Naive thymus-derived CD4-positive, alpha-beta T cell (primary cell): ENCODE results near the gene BCL2L1. TPM values are rescaled to one million over a fixed set of nuclear protein-coding genes. Genes with fewer than 3 reads are reported as not detected.

Experiments used
- ATAC-seq: fragments of 150-1000 bp; cut with Tn5 transposase; 2 replicates; pipeline ENCODE4 v1.10.0; 2021; ENCODE audit warnings: mild to moderate bottlenecking, moderate library complexity
- CTCF ChIA-PET: fragments of 350-600 bp; sonication (Branson Sonifier 250); formaldehyde crosslinking; loops from one replicate; lab custom pipeline; 2021; ENCODE audit warnings: antibody characterized with exemption; lab: Charles Lee
- POLR2A ChIA-PET: fragments of 350-600 bp; sonication (Branson Sonifier 250); formaldehyde crosslinking; loops from one replicate; lab custom pipeline; 2021; ENCODE audit warnings: antibody characterized with exemption, inconsistent platforms; lab: Charles Lee
- DNase-seq, 9 donors: peaks; one replicate each; pipeline versions ENCODE4 v3.0.0 to v3.0.0-alpha.2; 2020 to 2022; ENCODE audit warnings: mixed read lengths in 1 of 9
- H3K27ac ChIP-seq: one replicate; pipeline ENCODE4 v1.7.0; 2013; ENCODE audit warnings: mild to moderate bottlenecking, low read depth, low read length, moderate library complexity
- H3K27me3 ChIP-seq, 2 donors: one replicate each; pipeline ENCODE4 v1.7.0; 2013; ENCODE audit warnings: low read length in 2 of 2, mild to moderate bottlenecking in 2 of 2, moderate library complexity in 2 of 2; ENCODE audit not compliant: control insufficient read depth in 2 of 2, insufficient read depth in 2 of 2
- H3K36me3 ChIP-seq, 3 experiments: 1 replicate in 2 of 3; 2 replicates in 1 of 3; pipeline ENCODE4 v1.7.0; 2013; ENCODE audit warnings: low read length in 3 of 3, mild to moderate bottlenecking in 3 of 3, moderate library complexity in 1 of 3; ENCODE audit not compliant: insufficient read depth in 3 of 3, control insufficient read depth in 2 of 3
- H3K4me1 ChIP-seq, 2 donors: one replicate each; pipeline ENCODE4 v1.7.0; 2013; ENCODE audit warnings: low read length in 2 of 2, mild to moderate bottlenecking in 2 of 2, moderate library complexity in 1 of 2; ENCODE audit not compliant: control insufficient read depth in 2 of 2, insufficient read depth in 2 of 2
- H3K4me3 ChIP-seq: 2 replicates; pipeline ENCODE4 v1.7.0; 2013; ENCODE audit warnings: mild to moderate bottlenecking, low read length
- H3K9me3 ChIP-seq, 3 experiments: 1 replicate in 2 of 3; 2 replicates in 1 of 3; pipeline ENCODE4 v1.7.0; 2013; ENCODE audit warnings: low read length in 3 of 3; ENCODE audit not compliant: control insufficient read depth in 2 of 3
- H3K27ac Mint-ChIP-seq, 9 donors: one replicate each; pipeline ENCODE4 v1.8.0; 2020 to 2022; ENCODE audit warnings: mixed read lengths in 9 of 9, mild to moderate bottlenecking in 8 of 9, moderate library complexity in 5 of 9, inconsistent platforms in 2 of 9
- H3K27me3 Mint-ChIP-seq, 5 donors: one replicate each; pipeline ENCODE4 v1.8.0; 2021 to 2022; ENCODE audit warnings: mixed read lengths in 5 of 5, mild to moderate bottlenecking in 1 of 5
- H3K36me3 Mint-ChIP-seq, 5 donors: one replicate each; pipeline ENCODE4 v1.8.0; 2020 to 2022; ENCODE audit warnings: mixed read lengths in 5 of 5, mild to moderate bottlenecking in 3 of 5, inconsistent platforms in 1 of 5
- H3K4me1 Mint-ChIP-seq, 7 donors: one replicate each; pipeline ENCODE4 v1.8.0; 2020 to 2022; ENCODE audit warnings: mixed read lengths in 7 of 7, mild to moderate bottlenecking in 3 of 7, inconsistent platforms in 1 of 7
- H3K4me3 Mint-ChIP-seq, 10 donors: one replicate each; pipeline ENCODE4 v1.8.0; 2020 to 2022; ENCODE audit warnings: mild to moderate bottlenecking in 10 of 10, mixed read lengths in 10 of 10, moderate library complexity in 6 of 10, inconsistent platforms in 2 of 10
- H3K9me3 Mint-ChIP-seq, 11 donors: one replicate each; pipeline ENCODE4 v1.8.0; 2020 to 2022; ENCODE audit warnings: mixed read lengths in 11 of 11, mild to moderate bottlenecking in 4 of 11, inconsistent platforms in 1 of 11, moderate library complexity in 1 of 11
- intact Hi-C, 2 donors: fragments of 100-400 bp; cut with micrococcal nuclease; formaldehyde crosslinking; loops; one replicate each; pipeline ENCODE4 v1.15.1; 2023
- polyA plus RNA-seq, 2 donors: library from polyadenylated mRNA; unstranded; fragments of 300-500 nt; fragmentation: Illumina TruSeq; gene quantifications; one replicate each; pipeline ENCODE4 v1.2.3, GENCODE V29; 2021
- total RNA-seq, 6 experiments: library from RNA in 5 of 6; stranded (reverse) in 5 of 6; gene quantifications; 1 replicate in 5 of 6; 2 replicates in 1 of 6; pipeline ENCODE4 v1.2.3 and lab custom pipeline; 2021 to 2026

The BCL2L1 gene
- total RNA-seq (100 to 1,000 TPM in 1 of 5 experiments, 10 to 100 TPM in 4; 15.0 to 111 (median 19.4) TPM), polyA plus RNA-seq (10 to 100 TPM; 11.5 to 12.7 TPM), total RNA-seq (lab: John Stamatoyannopoulos, UW) (16.4 reads per million, percentile 46 among the genes with 10 or more reads in this experiment)

- no peaks in the 10 kb centered on the region for H3K27me3 ChIP-seq
- intact Hi-C loops, result loop anchor here (1.0 to 5.0 kb wide), 14 partner anchors 17 to 635 kb away; partner anchors contain the start of genes HM13 (in 2 of the 2), ID1 (in 2 of the 2), TPX2 (in 2 of the 2) and ASXL1 (in 1 of the 2)
- H3K4me1 ChIP-seq, result peaks cover 23 to 39% of the 10 kb centered on the region in 2 donors
Measured at GRCh38 chr20:31722257-31723068, at the start of gene BCL2L1. BCL2L1 (minus strand) TSS chr20:31722868; CDS start chr20:31722218, 650 bp downstream.

GRCh38 chr20:31770243-31770642 is 47.6 kb upstream of the BCL2L1 start:
- Histone ChIP-seq H3K4me3 (no peak overlapping the region), H3K36me3 (no peaks in the 10 kb centered on the region), H3K27ac (no peak overlapping the region), H3K27me3 (no peaks in the 10 kb centered on the region), H3K9me3 (no peaks in the 10 kb centered on the region), H3K4me1 (peaks cover 0 to 7% of the 10 kb centered on the region in 2 donors)
- H3K27me3 Mint-ChIP-seq, result no peaks in the 10 kb centered on the region
- peaks cover 0 to 14% (median 0%) of the 10 kb centered on the region in 7 donors for H3K4me1 Mint-ChIP-seq
- ChIA-PET POLR2A (no interaction called here), CTCF (no interaction called here)
- H3K36me3 Mint-ChIP-seq, result peaks cover 0 to 32% (median 0%) of the 10 kb centered on the region in 5 donors
- intact Hi-C loops, result no loop called here
- H3K27ac Mint-ChIP-seq, result no peak overlapping the region
- no peaks in the 10 kb centered on the region for H3K9me3 Mint-ChIP-seq
- ATAC-seq (no peak), DNase-seq (no peak)
- peak overlapping the region in 1 of 10 donors; percentile 33 for H3K4me3 Mint-ChIP-seq

More at GRCh38 chr20:31722257-31723068, at the start of gene BCL2L1:
- H3K9me3 ChIP-seq, result no peaks in the 10 kb centered on the region
- Mint-ChIP-seq H3K27me3 (no peaks in the 10 kb centered on the region), H3K4me3 (peak within 1 kb of the TSS; percentile 89 to 97 (median 96)), H3K9me3 (no peaks in the 10 kb centered on the region), H3K27ac (peak within 1 kb of the TSS; percentile 48 to 97 (median 94)), H3K4me1 (peaks cover 35 to 54% (median 47%) of the 10 kb centered on the region in 7 donors), H3K36me3 (peaks cover 0 to 45% (median 5%) of the 10 kb centered on the region in 5 donors)
- H3K4me3 ChIP-seq, result peak within 1 kb of the TSS; percentile 92
- peak; percentile 39 to 80 (median 57) for DNase-seq
- H3K36me3 ChIP-seq, result peaks cover 0 to 13% (median 0%) of the 10 kb centered on the region in 3 experiments
- ATAC-seq, result peak; percentile 24
- POLR2A ChIA-PET, result interaction anchor here (1.3 to 7.5 kb wide), 8 partner anchors 9 to 149 kb away, joined by 5 to 85 read pairs (median 12); partner anchors contain the start of gene TPX2
- CTCF ChIA-PET, result interaction anchor here (0.7 to 6.1 kb wide), 6 partner anchors 13 to 110 kb away, joined by 3 to 108 read pairs (median 6); no protein-coding TSS in a partner anchor
- H3K27ac ChIP-seq, result peak within 1 kb of the TSS; percentile 98

- Histone ChIP-seq H3K27ac (no peak overlapping the region), H3K27me3 (no peaks in the 10 kb centered on the region), H3K36me3 (no peaks in the 10 kb centered on the region), H3K4me1 (peaks cover 0 to 7% of the 10 kb centered on the region in 2 donors), H3K4me3 (no peak overlapping the region), H3K9me3 (no peaks in the 10 kb centered on the region)
- DNase-seq (no peak), ATAC-seq (no peak)
- H3K27ac Mint-ChIP-seq, result no peak overlapping the region
- H3K36me3 Mint-ChIP-seq, result peaks cover 0 to 33% (median 0%) of the 10 kb centered on the region in 5 donors
- no peaks in the 10 kb centered on the region for H3K9me3 Mint-ChIP-seq
- peaks cover 0 to 17% (median 0%) of the 10 kb centered on the region in 7 donors for H3K4me1 Mint-ChIP-seq
- ChIA-PET CTCF (no interaction called here), POLR2A (no interaction called here)
- intact Hi-C loops, result no loop called here
- no peaks in the 10 kb centered on the region for H3K27me3 Mint-ChIP-seq
- H3K4me3 Mint-ChIP-seq, result no peak overlapping the region
Measured at GRCh38 chr20:31769681-31770080, 47.0 kb upstream of the BCL2L1 start.

GRCh38 chr20:31767805-31768204 is 45.1 kb upstream of the BCL2L1 start:
- no peaks in the 10 kb centered on the region for H3K9me3 Mint-ChIP-seq
- Histone ChIP-seq H3K36me3 (no peaks in the 10 kb centered on the region), H3K27ac (no peak overlapping the region), H3K27me3 (no peaks in the 10 kb centered on the region), H3K4me1 (peaks cover 0 to 7% of the 10 kb centered on the region in 2 donors), H3K9me3 (no peaks in the 10 kb centered on the region), H3K4me3 (no peak overlapping the region)
- peaks cover 0 to 29% (median 0%) of the 10 kb centered on the region in 5 donors for H3K36me3 Mint-ChIP-seq
- intact Hi-C loops, result no loop called here
- ChIA-PET POLR2A (no interaction called here), CTCF (no interaction called here)
- H3K27me3 Mint-ChIP-seq, result no peaks in the 10 kb centered on the region
- DNase-seq (no peak), ATAC-seq (no peak)
- H3K4me1 Mint-ChIP-seq, result peaks cover 0 to 22% (median 0%) of the 10 kb centered on the region in 7 donors
- H3K4me3 Mint-ChIP-seq, result no peak overlapping the region
- no peak overlapping the region for H3K27ac Mint-ChIP-seq

- CTCF ChIA-PET, result no interaction called here
- H3K27ac Mint-ChIP-seq, result no peak overlapping the region
- peaks cover 0 to 37% (median 0%) of the 10 kb centered on the region in 5 donors for H3K36me3 Mint-ChIP-seq
- Histone ChIP-seq H3K4me3 (no peak overlapping the region), H3K27me3 (no peaks in the 10 kb centered on the region), H3K36me3 (no peaks in the 10 kb centered on the region), H3K27ac (no peak overlapping the region), H3K9me3 (no peaks in the 10 kb centered on the region), H3K4me1 (no peaks in the 10 kb centered on the region)
- no peak overlapping the region for H3K4me3 Mint-ChIP-seq
- intact Hi-C loops, result no loop called here
- ATAC-seq, result no peak
- no peaks in the 10 kb centered on the region for H3K9me3 Mint-ChIP-seq
- H3K4me1 Mint-ChIP-seq, result peaks cover 0 to 21% (median 0%) of the 10 kb centered on the region in 7 donors
- H3K27me3 Mint-ChIP-seq, result no peaks in the 10 kb centered on the region
- DNase-seq, result no peak
- POLR2A ChIA-PET, result no interaction called here
Measured at GRCh38 chr20:31764641-31765305, 42.1 kb upstream of the BCL2L1 start.

DNA sequence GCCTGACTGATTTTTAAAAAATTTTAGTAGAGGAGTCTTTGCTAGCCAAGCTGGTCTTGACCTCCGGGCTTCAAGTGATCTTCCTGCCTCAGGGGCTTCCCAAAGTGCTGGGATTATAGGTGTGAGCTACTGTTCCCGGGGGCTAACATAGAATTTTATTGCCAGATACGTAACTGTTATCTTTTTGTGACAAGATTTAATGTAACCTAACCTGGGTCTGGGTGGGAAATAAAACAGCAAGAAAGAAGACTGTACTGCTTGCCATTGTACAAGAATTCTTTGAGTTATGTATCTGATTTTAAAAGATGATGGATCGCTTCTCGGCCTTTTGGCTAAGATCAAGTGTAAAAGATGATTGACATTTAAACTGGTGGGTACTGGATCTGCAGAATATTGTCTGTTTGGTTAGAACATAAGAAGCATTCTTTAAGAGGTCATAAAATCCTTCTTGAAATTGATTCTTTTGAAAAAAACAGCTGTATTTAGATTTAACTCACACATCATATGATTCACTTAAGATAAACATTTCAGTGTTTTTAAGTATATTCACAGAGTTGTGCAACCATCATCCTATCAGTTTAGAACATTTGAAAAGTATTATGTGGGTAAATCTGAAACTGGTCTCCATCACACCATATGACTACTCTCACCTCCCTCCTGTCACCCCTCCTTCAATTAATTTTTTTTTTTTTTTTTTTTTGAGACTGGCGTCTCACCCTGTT is 38.0 kb upstream of the BCL2L1 start:
- Histone ChIP-seq H3K9me3 (no peaks in the 10 kb centered on the region), H3K27ac (no peak overlapping the region), H3K4me1 (no peaks in the 10 kb centered on the region), H3K27me3 (no peaks in the 10 kb centered on the region), H3K4me3 (no peak overlapping the region), H3K36me3 (no peaks in the 10 kb centered on the region)
- intact Hi-C loops, result no loop called here
- POLR2A ChIA-PET, result interaction anchor here (1.1 kb wide), 1 partner anchor 10 kb away, joined by 4 read pairs; no protein-coding TSS in a partner anchor
- CTCF ChIA-PET, result interaction anchor here (0.5 kb wide), 1 partner anchor 19 kb away, joined by 3 read pairs; no protein-coding TSS in a partner anchor
- DNase-seq (no peak), ATAC-seq (no peak)
- Mint-ChIP-seq H3K27me3 (no peaks in the 10 kb centered on the region), H3K9me3 (no peaks in the 10 kb centered on the region), H3K4me1 (peaks cover 0 to 35% (median 0%) of the 10 kb centered on the region in 7 donors), H3K36me3 (peaks cover 0 to 46% (median 0%) of the 10 kb centered on the region in 5 donors), H3K4me3 (no peak overlapping the region), H3K27ac (peak overlapping the region in 1 of 9 donors; percentile 29)
